NT2/D1 (cell line): ENCODE results near the gene PLXNC1.

Experiments used
- SUZ12 ChIP-seq: IDR thresholded peaks from 2 replicates; pipeline ENCODE4 v1.6.1; 2011; ENCODE audit not compliant: insufficient read length, insufficient read depth; ENCODE audit errors: extremely low read depth
- YY1 ChIP-seq: IDR thresholded peaks from 2 replicates; pipeline ENCODE4 v1.6.1; 2011; ENCODE audit not compliant: insufficient read length, insufficient read depth
- ZNF274 ChIP-seq: IDR thresholded peaks from 2 replicates; pipeline ENCODE4 v1.6.1; 2011; ENCODE audit warnings: mild to moderate bottlenecking, low read depth, low read length

GRCh38 chr12:94169495-94169894 is 21.1 kb downstream of the PLXNC1 start:
- TF ChIP-seq YY1 (no peak), SUZ12 (no peak), ZNF274 (no peak)
